Stimulated activated CD8-positive, alpha-beta memory T cell treated with anti-CD3 and anti-CD28 coated beads, Interleukin-15, amount 100 ng/mL, for 48 hours (primary cell): ENCODE data around the gene GRIK5.

Experiments
- DNase-seq, 2 donors: peaks; one replicate each; pipeline ENCODE4 v3.0.0-alpha.2; 2020; ENCODE audit warnings: low read depth in 2 of 2

The GRIK5 gene

DNA sequence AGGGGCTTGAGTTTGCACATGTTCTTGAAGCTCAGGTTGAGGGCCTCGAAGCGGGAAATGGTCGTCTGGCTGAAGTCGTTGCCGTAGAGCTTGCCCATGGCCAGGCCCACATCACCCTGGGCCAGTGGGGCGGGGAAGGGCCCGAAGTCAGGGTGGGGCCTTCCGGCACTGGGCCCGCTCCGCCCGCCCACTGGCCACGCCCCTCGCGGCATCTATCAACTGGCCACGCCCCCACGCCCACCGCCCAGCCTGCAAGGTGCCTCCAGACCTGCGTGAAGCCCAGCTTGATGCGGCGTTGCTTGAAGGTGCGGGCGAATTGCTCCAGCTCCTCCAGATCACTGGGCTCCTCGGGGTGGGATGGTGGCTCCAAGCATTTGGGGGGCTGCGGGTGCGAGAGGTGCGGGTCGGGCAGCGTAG is 25.8 kb upstream of the GRIK5 start:
- no peak for DNase-seq

DNA sequence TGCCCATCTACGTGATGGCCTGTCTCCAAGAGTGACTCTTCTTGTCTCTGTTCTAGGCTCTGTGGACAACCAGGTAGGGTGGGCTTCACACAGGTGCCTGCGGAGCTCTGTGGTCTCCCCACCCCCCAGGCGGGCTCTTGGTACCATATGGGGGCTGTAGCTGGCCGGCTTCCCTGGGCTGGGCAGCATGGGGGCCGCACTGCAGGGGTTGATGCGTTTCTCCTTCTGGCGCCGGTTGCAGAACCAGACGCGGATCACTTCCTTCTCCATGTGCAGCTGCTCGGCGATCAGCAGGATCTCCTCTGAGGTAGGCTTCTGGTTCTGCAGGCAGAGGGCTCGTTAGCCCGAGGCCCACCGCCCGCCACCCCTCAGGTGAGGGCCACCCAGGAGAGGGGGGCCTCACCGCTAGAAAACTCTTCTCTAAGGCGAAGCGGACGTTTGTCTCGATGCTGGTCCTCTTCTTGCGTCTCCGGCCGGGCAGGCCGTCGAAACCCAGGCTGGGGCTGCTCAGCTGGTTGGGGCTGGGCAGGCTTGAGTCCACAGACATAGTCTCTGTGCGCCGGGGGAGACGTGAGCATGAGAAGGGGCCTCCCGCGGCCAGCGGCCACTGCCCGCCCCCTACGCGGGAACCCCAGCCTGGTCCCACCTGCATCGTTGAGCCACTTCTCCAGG is 25.3 kb upstream of the GRIK5 start:
- no peak for DNase-seq

DNA sequence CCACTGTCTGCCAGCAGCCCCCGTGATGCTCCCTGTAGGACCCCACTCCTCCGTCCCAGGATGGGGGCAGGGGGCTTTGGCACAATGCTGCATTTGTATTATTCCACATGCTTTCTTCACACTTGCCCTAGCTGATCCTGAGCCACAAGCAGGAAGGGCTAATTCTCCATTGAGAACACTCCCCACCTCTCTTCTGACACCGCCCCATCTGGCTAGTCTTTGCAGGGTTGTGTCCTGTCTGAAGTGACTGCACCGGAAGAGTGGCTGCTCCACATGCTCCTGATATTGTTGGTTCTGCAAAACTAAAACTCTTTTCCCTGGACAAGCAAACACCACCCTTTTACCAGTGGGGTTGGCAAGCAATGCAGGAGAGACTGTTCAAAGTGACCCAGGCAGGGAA is 23.9 kb upstream of the GRIK5 start:
- DNase-seq: no peak

DNA sequence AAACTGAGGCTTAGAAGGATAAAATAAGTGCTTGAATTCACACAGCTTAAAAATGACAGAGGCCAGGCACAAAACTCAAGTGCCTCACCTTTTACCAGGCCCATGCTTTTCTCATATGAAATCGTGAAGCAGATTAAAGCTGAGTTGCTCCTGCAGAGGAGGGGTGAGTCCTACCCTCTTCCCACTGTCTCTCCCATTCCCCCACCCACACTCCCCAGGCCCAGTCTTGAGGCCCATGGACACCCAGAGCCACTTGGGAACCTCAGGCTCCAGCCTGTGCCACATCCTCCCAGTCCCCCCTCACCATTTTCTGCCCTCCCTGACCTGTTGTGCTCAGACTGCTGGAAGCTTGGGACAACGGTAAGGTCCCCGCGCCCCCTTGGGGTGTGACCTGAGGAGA is 23.5 kb upstream of the GRIK5 start:
- no peak for DNase-seq

DNA sequence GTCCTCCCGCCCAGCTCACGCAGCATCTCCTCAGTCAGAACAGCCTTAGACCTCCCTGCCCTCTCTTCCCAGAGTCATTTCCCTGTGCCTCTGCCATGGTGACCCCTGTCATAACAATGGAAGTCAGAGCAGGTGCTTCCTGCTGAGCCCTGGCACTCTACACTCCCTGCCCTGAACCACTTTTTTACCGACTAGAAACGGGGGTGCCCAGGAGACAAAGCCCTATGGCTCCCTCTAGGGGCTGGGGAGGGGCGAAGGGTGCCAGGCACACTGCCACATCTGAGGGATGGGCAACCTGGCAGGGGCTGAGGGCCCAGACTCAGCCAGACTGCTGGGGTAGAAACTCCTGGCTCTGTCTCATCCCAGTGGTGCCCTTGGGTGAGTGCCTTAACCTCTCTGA is 22.3 kb upstream of the GRIK5 start:
- no peak for DNase-seq

DNA sequence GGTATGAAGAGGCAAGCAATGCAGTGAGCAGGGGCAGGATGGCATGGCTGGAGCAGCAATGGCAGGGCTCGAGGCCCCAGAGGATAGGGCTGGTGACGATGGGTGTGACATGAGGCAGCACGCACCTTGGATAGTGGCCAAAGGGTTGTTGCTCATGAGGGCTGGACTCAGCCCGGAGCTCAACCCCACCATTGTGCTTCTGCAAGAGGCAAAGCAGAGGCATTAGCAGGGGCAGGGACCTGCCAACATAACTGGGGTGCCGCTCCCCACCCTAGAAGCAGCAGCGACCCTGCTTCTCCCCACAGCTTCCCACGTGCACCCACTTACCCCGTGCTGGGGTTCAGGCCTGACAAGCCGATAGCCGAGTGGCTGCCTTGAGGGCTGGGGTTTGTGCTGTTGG is 21.7 kb upstream of the GRIK5 start:
- DNase-seq: no peak

DNA sequence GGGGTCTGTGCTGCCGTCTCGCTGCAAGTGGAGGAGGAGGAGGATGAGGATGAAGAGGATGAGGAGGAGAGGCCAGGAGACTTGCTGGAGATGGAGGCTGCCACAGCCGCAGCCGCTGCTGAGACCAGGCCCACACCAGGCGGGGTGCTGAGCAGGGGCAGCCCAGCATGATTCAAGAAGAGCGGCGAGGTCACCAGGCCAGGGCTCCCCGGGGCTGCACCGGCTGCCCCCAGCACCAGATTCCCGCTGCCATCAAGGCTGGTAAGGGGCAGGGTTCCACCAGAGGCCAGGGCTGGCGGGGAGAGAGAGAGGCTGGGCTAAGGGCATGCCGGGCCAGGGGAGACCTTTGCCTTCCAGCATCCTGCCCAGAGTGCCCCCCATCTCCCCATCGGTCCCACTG is 21.3 kb upstream of the GRIK5 start:
- DNase-seq: no peak

DNA sequence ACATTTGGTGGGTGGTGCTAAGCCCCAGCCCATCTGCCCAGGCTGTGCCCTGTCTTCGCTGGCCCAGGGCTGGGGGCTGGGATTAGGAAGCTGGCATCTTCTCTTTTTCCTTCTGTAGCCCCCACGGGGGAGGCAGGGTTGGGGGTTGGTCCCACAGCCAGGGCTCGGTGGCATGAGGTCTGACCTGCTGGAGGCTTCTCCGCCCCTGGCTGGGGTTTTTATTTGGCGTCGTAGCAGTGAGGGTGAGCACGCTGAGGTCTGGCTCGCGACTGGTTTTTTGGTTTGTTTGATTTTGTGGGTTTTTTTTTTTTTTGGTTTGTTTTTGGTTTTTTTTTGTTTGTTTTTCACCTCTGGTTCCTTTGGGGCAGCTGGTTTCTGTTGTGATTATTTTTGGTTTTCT is 20.7 kb upstream of the GRIK5 start:
- DNase-seq: no peak

DNA sequence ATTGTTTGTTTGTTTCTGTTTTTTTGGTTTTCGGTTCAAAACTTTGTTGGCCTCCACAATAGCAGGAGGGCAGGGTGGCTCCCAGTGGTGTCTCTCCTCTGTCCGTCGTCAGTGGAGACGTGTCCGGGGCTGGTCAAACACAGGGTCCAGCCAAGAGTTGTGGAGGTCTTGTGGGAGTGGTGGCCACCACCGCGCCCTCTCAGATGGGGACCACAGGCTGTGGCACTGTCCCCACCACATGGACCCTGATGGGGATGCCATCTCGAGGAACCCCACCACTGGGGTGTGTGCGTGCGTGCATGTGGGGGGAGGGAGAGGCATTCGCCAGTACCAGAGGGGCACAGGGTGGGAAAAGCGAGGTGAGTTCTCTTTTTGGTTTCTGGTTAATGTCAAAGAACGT is 19.8 kb upstream of the GRIK5 start:
- DNase-seq: no peak

DNA sequence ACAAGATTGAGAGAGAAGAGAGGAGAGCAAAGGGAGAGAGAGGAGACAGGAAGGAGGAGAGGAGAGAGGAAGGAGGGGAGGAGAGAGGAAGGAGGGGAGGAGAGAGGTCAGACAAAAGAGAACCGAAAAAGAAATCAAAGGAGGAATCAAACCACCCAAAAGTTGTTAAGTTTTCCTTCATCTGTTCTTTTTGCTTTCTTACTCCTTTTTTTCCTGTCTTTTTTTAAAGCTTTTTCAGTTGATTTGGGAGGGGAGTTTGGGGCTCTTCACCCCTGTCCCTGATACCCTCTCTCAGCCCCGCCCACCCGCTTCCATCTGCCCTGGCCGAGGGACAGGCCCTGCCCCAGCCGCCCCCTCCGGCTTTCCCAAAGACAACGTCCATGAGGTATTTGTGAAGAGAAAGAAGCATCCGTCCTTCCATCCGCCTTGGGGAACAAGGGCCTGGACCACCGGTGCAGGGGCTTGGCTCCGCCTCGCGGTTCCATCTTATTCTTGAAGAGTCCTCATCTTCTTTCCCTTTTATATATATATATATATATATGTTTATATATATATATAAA is 19.3 kb upstream of the GRIK5 start:
- no peak for DNase-seq

DNA sequence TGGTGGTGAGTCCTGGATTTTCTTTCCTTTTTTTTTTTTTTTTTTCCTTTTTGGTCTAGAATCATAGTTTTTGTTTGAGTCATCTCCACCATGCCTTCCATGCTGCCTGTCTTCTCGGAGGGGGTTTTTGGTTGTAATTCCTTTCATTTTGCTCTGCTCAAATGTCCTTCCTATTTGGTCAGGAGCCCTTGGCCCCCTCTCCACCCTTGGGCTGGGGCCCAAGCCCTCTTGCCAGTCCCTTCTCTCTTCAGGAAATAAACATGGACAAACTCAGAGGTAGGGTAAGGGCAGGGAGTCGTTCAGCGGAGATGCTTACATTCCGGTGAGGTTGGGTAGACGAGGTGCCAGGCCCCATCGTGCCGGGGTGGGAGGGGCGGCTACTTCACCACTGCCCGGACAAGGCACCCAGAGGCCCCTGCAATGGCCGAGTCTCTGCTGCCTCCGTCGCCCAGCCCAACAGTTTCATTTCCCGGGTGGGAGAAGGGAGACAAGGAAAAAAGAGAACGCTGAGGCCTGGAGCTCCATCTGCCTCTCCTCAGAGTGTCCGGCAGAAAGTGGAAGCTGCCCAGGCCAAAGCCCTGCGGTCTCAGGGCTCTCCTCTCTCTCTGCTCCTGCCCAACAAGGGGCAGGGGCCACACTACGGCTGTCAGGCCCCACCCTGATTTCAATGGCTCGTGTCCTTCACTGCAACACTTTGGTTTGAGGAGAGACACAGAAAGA is 18.6 kb upstream of the GRIK5 start:
- DNase-seq: no peak

DNA sequence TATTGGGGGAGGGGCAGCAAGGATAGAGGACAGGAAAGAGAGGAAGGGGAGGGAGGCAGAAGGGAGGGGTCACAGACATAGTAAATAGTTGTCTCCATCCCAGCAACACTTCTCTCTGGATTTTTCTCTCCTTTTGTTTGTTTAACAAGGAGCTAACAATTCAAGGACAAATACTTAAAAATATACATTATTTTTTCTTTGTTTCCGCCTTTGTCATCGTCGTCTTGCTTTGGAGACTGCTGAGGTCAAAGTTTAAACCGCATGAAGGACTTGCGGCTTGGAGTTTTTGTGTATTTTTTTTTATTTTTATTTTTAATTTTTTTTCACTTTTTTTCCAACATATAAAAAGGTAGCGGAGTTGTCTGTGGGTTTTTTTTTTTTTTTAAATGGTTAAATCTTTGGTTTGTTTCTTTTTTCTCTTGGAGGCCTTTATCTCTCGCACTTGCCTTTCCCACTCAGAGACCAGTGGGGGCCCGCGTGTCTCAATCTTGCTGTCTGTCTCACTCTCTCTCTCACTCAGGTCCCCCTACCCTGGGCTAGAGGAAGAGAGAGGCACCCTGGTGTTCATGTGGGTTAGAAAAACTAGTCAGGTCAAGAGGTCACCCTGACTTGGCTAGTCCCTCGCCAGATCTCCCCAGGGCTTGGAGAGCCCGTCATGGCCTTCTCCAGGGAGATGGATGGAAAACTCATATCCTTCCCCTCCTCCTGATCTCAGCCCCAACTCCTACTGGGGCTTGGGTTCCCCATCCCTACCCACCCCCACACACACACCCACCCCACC is 17.0 kb upstream of the GRIK5 start:
- DNase-seq: no peak

DNA sequence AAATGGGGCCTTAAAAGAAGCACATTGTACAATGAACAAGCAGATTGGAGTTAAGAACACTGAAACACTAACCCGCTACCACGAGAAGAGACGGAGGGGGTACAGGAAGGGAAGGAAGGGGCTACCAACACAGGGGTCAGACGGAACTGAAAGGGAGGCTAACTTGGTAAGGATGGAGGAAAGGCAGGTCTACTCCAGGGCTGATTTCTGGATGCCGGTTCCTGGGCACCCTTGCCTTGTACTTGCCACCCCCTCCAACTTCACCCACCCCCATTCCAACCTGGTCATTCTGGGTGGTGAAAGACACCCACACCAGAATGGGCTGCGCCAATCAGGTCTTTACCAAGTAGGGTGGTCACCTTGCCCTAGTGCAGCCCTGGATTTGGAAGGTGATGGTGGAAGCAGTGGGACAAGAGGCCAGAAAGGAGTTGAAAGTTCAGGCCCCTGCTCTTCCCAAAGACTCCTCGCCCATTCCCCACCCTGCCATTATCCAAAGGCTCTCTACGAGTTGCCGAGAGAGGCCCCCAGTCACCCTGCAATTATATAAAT is 16.3 kb upstream of the GRIK5 start:
- DNase-seq: no peak

DNA sequence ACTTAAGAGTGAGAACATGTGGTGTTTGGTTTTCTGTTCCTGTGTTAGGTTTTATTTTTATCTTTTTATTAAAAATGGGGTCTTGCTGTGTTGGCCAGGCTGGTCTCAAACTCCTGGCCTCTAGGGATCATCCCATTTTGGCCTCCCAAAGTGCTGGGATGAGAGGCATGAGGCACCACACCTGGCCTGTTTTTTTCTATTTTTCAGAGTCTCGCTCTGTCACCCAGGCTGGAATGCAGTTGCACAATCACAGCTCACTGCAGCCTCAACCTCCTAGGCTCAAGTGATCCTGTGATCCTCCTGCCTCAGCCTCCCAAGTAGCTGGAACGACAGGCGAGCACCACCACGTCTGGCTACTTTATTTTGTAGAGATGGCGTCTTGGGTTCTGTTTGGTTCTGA is 13.5 kb upstream of the GRIK5 start:
- DNase-seq: no peak

DNA sequence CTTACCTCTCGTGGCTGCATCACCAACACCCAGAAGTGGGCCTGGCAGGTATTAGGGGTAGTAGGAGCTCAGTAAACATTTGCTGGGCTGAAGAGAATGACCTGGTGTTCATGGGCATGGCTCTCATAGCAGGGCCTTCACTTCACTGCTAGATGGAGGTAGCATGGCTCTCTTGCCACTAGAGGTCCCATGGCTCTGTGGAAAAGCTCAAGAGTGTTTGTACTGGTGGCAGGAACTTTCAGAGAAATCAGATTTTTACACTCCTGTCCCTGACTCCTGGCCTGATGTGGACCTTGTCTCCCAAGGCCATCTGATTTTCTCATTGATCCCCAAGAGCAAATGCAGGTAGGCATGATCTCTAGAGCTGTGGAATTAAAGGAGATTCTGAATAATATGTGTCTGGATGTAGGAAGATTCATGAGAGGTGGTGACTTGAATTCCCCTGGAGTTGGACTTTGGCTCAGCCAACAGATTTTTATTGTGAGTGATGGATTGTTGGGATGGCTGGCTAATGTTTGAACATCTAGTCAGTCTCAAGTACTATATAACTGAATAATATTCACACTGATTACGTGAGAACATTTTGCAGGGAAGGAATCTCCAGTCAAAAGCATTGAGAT is 11.7 kb upstream of the GRIK5 start:
- DNase-seq: no peak

DNA sequence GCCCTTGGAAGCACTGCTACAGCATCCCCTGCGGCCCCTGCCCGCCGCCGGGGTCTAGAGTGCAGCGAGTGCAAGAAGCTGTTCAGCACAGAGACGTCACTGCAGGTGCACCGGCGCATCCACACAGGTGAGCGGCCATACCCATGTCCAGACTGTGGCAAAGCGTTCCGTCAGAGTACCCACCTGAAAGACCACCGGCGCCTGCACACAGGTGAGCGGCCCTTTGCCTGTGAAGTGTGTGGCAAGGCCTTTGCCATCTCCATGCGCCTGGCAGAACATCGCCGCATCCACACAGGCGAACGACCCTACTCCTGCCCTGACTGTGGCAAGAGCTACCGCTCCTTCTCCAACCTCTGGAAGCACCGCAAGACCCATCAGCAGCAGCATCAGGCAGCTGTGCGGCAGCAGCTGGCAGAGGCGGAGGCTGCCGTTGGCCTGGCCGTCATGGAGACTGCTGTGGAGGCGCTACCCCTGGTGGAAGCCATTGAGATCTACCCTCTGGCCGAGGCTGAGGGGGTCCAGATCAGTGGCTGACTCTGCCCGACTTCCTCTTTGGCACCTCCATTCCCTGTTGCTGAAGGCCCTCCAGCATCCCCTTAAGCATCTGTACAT is 10.9 kb upstream of the GRIK5 start:
- DNase-seq: no peak

DNA sequence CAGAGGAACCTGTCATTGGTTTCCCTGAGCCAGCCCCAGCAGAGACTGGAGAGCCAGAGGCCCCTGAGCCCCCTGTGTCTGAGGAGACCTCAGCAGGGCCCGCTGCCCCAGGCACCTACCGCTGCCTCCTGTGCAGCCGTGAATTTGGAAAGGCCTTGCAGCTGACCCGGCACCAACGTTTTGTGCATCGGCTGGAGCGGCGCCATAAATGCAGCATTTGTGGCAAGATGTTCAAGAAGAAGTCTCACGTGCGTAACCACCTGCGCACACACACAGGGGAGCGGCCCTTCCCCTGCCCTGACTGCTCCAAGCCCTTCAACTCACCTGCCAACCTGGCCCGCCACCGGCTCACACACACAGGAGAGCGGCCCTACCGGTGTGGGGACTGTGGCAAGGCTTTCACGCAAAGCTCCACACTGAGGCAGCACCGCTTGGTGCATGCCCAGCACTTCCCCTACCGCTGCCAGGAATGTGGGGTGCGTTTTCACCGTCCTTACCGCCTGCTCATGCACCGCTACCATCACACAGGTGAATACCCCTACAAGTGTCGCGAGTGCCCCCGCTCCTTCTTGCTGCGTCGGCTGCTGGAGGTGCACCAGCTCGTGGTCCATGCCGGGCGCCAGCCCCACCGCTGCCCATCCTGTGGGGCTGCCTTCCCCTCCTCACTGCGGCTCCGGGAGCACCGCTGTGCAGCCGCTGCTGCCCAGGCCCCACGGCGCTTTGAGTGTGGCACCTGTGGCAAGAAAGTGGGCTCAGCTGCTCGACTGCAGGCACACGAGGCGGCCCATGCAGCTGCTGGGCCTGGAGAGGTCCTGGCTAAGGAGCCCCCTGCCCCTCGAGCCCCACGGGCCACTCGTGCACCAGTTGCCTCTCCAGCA is 10.1 kb upstream of the GRIK5 start:
- DNase-seq: no peak

DNA sequence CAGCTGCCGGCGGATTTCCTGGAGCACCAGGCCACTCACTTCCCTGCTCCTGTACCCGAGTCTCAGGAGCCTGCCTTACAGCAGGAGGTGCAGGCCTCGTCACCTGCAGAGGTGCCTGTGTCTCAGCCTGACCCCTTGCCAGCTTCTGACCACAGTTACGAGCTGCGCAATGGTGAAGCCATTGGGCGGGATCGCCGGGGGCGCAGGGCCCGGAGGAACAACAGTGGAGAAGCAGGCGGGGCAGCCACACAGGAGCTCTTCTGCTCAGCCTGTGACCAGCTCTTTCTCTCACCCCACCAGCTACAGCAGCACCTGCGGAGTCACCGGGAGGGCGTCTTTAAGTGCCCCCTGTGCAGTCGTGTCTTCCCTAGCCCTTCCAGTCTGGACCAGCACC is 9.3 kb upstream of the GRIK5 start:
- no peak for DNase-seq

DNA sequence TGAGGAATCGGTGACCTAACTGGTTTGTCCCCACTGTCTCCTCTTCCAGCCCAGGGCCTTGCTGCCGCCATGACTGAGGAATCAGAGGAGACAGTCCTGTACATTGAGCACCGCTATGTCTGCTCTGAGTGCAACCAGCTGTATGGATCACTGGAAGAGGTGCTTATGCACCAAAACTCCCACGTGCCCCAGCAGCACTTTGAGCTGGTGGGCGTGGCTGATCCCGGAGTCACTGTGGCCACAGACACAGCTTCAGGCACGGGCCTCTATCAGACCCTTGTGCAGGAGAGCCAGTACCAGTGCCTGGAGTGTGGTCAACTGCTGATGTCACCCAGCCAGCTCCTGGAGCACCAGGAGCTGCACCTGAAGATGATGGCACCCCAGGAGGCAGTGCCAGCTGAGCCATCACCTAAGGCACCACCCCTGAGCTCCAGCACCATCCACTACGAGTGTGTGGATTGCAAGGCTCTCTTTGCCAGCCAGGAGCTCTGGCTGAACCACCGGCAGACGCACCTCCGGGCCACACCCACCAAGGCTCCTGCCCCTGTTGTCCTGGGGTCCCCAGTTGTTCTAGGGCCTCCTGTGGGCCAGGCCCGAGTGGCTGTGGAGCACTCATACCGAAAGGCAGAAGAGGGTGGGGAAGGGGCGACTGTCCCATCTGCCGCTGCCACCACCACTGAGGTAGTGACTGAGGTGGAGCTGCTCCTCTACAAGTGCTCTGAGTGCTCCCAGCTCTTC is 8.7 kb upstream of the GRIK5 start:
- no peak for DNase-seq

DNA sequence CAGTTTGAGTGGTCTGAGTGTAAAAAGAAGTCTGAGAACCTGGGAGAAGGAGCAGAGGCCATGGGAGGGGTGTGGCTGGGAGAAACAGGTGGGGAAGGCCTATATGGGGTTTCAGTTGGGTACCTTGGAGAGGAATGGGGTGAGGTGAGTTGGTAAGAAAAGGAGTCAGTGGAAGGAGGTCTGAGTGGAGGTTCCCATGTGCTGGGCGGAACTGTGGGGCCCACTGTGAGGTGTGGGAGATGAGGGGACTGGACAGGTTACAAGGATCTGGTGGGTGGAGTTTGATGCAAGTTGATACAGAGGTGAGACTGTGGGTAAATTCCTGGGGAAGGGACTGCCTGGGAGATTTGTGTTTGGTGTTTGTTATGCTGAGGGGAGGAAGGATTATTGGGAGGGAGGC is 8.1 kb upstream of the GRIK5 start:
- DNase-seq: no peak
